BJ (cell line): ENCODE measurements around the gene PPM1J. TPM values are rescaled to one million over a fixed set of nuclear protein-coding genes. Genes with fewer than 3 reads are reported as not detected.
A peak's percentile ranks its signal among the peaks of the same experiment; 100 is the strongest.

Experiments
- CTCF ChIA-PET: fragments of 350-600 bp; formaldehyde crosslinking; extraction: SDS; loops from one replicate; lab custom pipeline; 2021; ENCODE audit warnings: antibody characterized with exemption, inconsistent platforms; lab: Yijun Ruan, JAX
- POLR2A ChIA-PET: fragments of 300-600 bp; sonication (Branson Sonifier 250); formaldehyde crosslinking; extraction: SDS; loops from one replicate; lab custom pipeline; 2021; ENCODE audit warnings: antibody characterized with exemption; lab: Charles Lee
- DNase-seq: peaks from one replicate; pipeline ENCODE4 v3.0.0-alpha.2; 2011; ENCODE audit warnings: low read depth
- H3K27me3 ChIP-seq: 2 replicates; pipeline ENCODE4 v1.6.0; 2011; ENCODE audit warnings: low read length; ENCODE audit not compliant: control insufficient read depth, insufficient read depth
- H3K36me3 ChIP-seq: 2 replicates; pipeline ENCODE4 v1.5.1; 2011; ENCODE audit warnings: low read length; ENCODE audit not compliant: control insufficient read depth, insufficient read depth
- H3K4me3 ChIP-seq: 2 replicates; pipeline ENCODE4 v1.5.1; 2011; ENCODE audit warnings: low read depth, mild to moderate bottlenecking, control low read depth, low read length
- CTCF ChIP-seq: IDR thresholded peaks from 2 replicates; pipeline ENCODE4 v1.5.1; 2011; ENCODE audit warnings: low read depth, mild to moderate bottlenecking, control low read depth, inconsistent platforms, low read length, moderate library complexity; ENCODE audit not compliant: insufficient read depth
- polyA plus RNA-seq: library from polyadenylated mRNA; depleted of rRNA; stranded (reverse); fragments of >200 nt; gene quantifications from 2 replicates; pipeline ENCODE4 v1.2.3, GENCODE V29; 2011

The PPM1J gene
- polyA plus RNA-seq, 1 experiment: 1.4 TPM

GRCh38 chr1:112714313-112715263 lies 544 bp downstream of the PPM1J start:
- Histone ChIP-seq H3K27me3 (no peaks in the 10 kb centered on the region), H3K36me3 (no peaks in the 10 kb centered on the region), H3K4me3 (peak overlapping the region; percentile 61)
- CTCF ChIA-PET: interaction anchor here (0.7 to 11.8 kb wide), 24 partner anchors 14 to 390 kb away, joined by 3 to 486 read pairs (median 5); partner anchors contain the start of genes LRIG2, MOV10 and ST7L
- POLR2A ChIA-PET: no interaction called here
- TF ChIP-seq CTCF: 0 out of 2 replicates have a peak, but pooled peaks have one; percentile 16
- no peak for DNase-seq

GRCh38 chr1:112713466-112714312 lies 1.4 kb downstream of the PPM1J start:
- no peak for TF ChIP-seq CTCF
- H3K4me3 ChIP-seq: peak overlapping the region; percentile 61
- POLR2A ChIA-PET: no interaction called here

GRCh38 chr1:112712701-112713128 lies 2.4 kb downstream of the PPM1J start:
- Histone ChIP-seq H3K27me3 (no peaks in the 10 kb centered on the region), H3K36me3 (no peaks in the 10 kb centered on the region), H3K4me3 (no peak overlapping the region)
- no peak for DNase-seq
- no peak for TF ChIP-seq CTCF
- POLR2A ChIA-PET: no interaction called here
- CTCF ChIA-PET: interaction anchor here (11.8 kb wide), 1 partner anchor 91 kb away, joined by 486 read pairs; no protein-coding TSS in a partner anchor

More at GRCh38 chr1:112713466-112714312, 1.4 kb downstream of the PPM1J start:
- DNase-seq: no peak
- Histone ChIP-seq H3K36me3 (no peaks in the 10 kb centered on the region), H3K27me3 (no peaks in the 10 kb centered on the region)
- CTCF ChIA-PET: interaction anchor here (1.0 to 11.8 kb wide), 5 partner anchors 29 to 377 kb away, joined by 3 to 486 read pairs (median 25); partner anchors contain the start of gene LRIG2

- no peaks in the 10 kb centered on the region for H3K27me3 ChIP-seq
- no peaks in the 10 kb centered on the region for H3K36me3 ChIP-seq
- DNase-seq: no peak
- no peak overlapping the region for H3K4me3 ChIP-seq
- ChIA-PET POLR2A (no interaction called here), CTCF (interaction anchor here (11.8 kb wide), 1 partner anchor 91 kb away, joined by 486 read pairs; no protein-coding TSS in a partner anchor)
- TF ChIP-seq CTCF: no peak
Observed at GRCh38 chr1:112712191-112712590, 2.9 kb downstream of the PPM1J start.
